ENCODE data around the gene KIAA0513. TPM values are rescaled to one million over a fixed set of nuclear protein-coding genes. Genes with fewer than 3 reads are reported as not detected.

The KIAA0513 gene
- total and polyA plus RNA-seq, 2 donors (not counting 1 experiment from before 2014, with no cell fraction given), result 1.1 to 2.1 TPM

DNA sequence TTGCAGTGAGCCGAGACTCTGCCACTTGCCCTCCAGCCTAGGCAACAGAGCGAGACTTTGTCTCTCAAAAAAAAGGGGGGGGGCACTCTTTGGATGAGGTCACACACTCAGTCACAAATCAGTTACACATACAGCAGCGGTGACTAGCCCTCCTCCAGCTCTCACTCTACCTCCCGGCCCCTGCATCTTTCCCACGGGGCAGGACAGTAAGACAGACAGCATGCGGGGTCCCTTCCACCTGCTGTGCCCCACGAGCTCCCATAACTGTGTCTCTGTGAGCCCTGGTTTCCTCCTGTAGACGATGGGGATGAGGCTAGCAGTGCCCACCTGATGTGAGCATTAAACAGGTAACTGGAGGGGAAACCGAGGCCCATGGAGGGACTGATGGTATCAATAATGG is 79.5 kb downstream of the KIAA0513 start:
- ATAC-seq (ENCODE audit: low read depth) (no peak), DNase-seq (no peak)
- WGBS (ENCODE audit: insufficient coverage), result 97% methylated on average over 7 of the region's 9 CpGs
- no peaks in the 10 kb centered on the region for H3K27me3 ChIP-seq (replicated peaks in 1 of 4; ENCODE audit: control extremely low read depth in 1 of 4, control insufficient read depth in 3 of 4, insufficient read depth in 4 of 4, low read length in 3 of 4)
- no peaks in the 10 kb centered on the region for H3K79me2 ChIP-seq (ENCODE audit: control insufficient read depth, insufficient read depth, low read length)
- no peak overlapping the region for H3K27ac Mint-ChIP-seq
- intact Hi-C loops (cut with micrococcal nuclease), result no loop called here
- H3K9me3 ChIP-seq (ENCODE audit: control extremely low read depth in 1 of 3, control insufficient read depth in 2 of 3, insufficient read depth in 1 of 3, low read length in 2 of 3), result peaks cover 0 to 2% (median 0%) of the 10 kb centered on the region in 3 donors
- TF ChIP-seq, protein P1, sequence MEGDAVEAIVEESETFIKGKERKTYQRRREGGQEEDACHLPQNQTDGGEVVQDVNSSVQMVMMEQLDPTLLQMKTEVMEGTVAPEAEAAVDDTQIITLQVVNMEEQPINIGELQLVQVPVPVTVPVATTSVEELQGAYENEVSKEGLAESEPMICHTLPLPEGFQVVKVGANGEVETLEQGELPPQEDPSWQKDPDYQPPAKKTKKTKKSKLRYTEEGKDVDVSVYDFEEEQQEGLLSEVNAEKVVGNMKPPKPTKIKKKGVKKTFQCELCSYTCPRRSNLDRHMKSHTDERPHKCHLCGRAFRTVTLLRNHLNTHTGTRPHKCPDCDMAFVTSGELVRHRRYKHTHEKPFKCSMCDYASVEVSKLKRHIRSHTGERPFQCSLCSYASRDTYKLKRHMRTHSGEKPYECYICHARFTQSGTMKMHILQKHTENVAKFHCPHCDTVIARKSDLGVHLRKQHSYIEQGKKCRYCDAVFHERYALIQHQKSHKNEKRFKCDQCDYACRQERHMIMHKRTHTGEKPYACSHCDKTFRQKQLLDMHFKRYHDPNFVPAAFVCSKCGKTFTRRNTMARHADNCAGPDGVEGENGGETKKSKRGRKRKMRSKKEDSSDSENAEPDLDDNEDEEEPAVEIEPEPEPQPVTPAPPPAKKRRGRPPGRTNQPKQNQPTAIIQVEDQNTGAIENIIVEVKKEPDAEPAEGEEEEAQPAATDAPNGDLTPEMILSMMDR (IDR thresholded peaks at IDR 0.05), result no peak
- TF ChIP-seq EZH2 (IDR thresholded peaks at IDR 0.05; ENCODE audit: borderline replicate concordance, insufficient read depth, low read depth, low read length, poor library complexity, severe bottlenecking), result no peak
- no peaks in the 10 kb centered on the region for H3K36me3 ChIP-seq (replicated peaks in 1 of 2; ENCODE audit: control extremely low read depth in 1 of 2, control insufficient read depth in 1 of 2, extremely low read depth in 1 of 2, insufficient read depth in 2 of 2, low read length in 1 of 2)
- H3K4me3 Mint-ChIP-seq, result no peak overlapping the region
- H3K9ac ChIP-seq (ENCODE audit: low read length), result no peak overlapping the region
- peaks cover 21% of the 10 kb centered on the region for H3K4me1 Mint-ChIP-seq
- no peak overlapping the region for H3K4me3 ChIP-seq (ENCODE audit: control extremely low read depth in 1 of 5, extremely low read depth in 1 of 5, insufficient read depth in 1 of 5, low read depth in 2 of 5, low read length in 4 of 5)
- H3K4me1 ChIP-seq (ENCODE audit: control insufficient read depth in 2 of 2, insufficient read depth in 2 of 2, low read length in 2 of 2), result peaks cover 20 to 36% of the 10 kb centered on the region in 2 donors
- H3K27ac ChIP-seq (ENCODE audit: low read length in 2 of 2), result no peak overlapping the region
- H3K27me3 Mint-ChIP-seq, result no peaks in the 10 kb centered on the region
- no peaks in the 10 kb centered on the region for H4K20me1 ChIP-seq (ENCODE audit: control insufficient read depth, insufficient read depth, low read length, poor library complexity, severe bottlenecking)
- ChIA-PET POLR2A (no interaction called here), CTCF (no interaction called here)
- no peak overlapping the region for H2AFZ ChIP-seq (ENCODE audit: insufficient read depth, low read depth, low read length, poor library complexity, severe bottlenecking)
- no peaks in the 10 kb centered on the region for H3K9me3 Mint-ChIP-seq (ENCODE audit: insufficient read depth)
- H3K4me2 ChIP-seq (replicated peaks; ENCODE audit: low read depth, low read length, poor library complexity, severe bottlenecking), result no peak overlapping the region

DNA sequence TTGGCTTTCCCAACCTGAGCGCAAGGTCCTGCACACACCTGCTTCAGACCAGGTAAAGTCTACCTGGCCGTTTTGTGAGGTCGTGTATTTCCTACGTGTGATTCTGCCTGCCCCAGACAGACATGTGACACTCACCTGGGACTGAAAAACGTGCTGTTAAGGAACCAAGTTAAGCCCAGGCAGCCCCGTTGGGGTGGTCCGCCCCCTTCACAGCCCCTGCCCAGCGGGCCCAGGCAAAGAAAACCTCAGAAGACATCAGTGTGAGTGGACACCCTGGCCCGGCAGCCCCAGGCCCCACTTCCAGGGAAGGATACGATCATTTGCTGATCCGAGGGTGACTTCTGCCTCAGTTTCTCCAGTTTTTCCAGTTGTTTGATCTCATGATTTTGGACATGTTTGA is 79.9 kb downstream of the KIAA0513 start:
- H3K27ac ChIP-seq (ENCODE audit: low read length in 2 of 2), result no peak overlapping the region
- H3K4me1 ChIP-seq (ENCODE audit: control insufficient read depth in 2 of 2, insufficient read depth in 2 of 2, low read length in 2 of 2), result peaks cover 20 to 32% of the 10 kb centered on the region in 2 donors
- H3K9ac ChIP-seq (ENCODE audit: low read length), result no peak overlapping the region
- H3K4me3 ChIP-seq (ENCODE audit: control extremely low read depth in 1 of 5, extremely low read depth in 1 of 5, insufficient read depth in 1 of 5, low read depth in 2 of 5, low read length in 4 of 5), result no peak overlapping the region
- H3K27me3 ChIP-seq (replicated peaks in 1 of 4; ENCODE audit: control extremely low read depth in 1 of 4, control insufficient read depth in 3 of 4, insufficient read depth in 4 of 4, low read length in 3 of 4), result no peaks in the 10 kb centered on the region
- H3K4me2 ChIP-seq (replicated peaks; ENCODE audit: low read depth, low read length, poor library complexity, severe bottlenecking), result no peak overlapping the region
- H3K27ac Mint-ChIP-seq, result no peak overlapping the region
- ATAC-seq (ENCODE audit: low read depth) (no peak), DNase-seq (no peak)
- WGBS (ENCODE audit: insufficient coverage), result 90% methylated on average over 11 of the region's 11 CpGs
- H3K4me3 Mint-ChIP-seq, result no peak overlapping the region
- peaks cover 20% of the 10 kb centered on the region for H3K4me1 Mint-ChIP-seq
- no peak overlapping the region for H2AFZ ChIP-seq (ENCODE audit: insufficient read depth, low read depth, low read length, poor library complexity, severe bottlenecking)
- ChIA-PET CTCF (no interaction called here), POLR2A (no interaction called here)
- H3K9me3 Mint-ChIP-seq (ENCODE audit: insufficient read depth), result no peaks in the 10 kb centered on the region
- H3K27me3 Mint-ChIP-seq, result no peaks in the 10 kb centered on the region
- no peaks in the 10 kb centered on the region for H3K79me2 ChIP-seq (ENCODE audit: control insufficient read depth, insufficient read depth, low read length)
- TF ChIP-seq, protein P1 (IDR thresholded peaks at IDR 0.05), result no peak
- no peaks in the 10 kb centered on the region for H3K36me3 ChIP-seq (replicated peaks in 1 of 2; ENCODE audit: control extremely low read depth in 1 of 2, control insufficient read depth in 1 of 2, extremely low read depth in 1 of 2, insufficient read depth in 2 of 2, low read length in 1 of 2)
- intact Hi-C loops (cut with micrococcal nuclease), result no loop called here
- H4K20me1 ChIP-seq (ENCODE audit: control insufficient read depth, insufficient read depth, low read length, poor library complexity, severe bottlenecking), result no peaks in the 10 kb centered on the region
- H3K9me3 ChIP-seq (ENCODE audit: control extremely low read depth in 1 of 3, control insufficient read depth in 2 of 3, insufficient read depth in 1 of 3, low read length in 2 of 3), result peaks cover 0 to 2% (median 0%) of the 10 kb centered on the region in 3 donors
